Stomach (tissue), 9 donors: ENCODE data around the gene THYN1. TPM values are rescaled to one million over a fixed set of nuclear protein-coding genes. Genes with fewer than 3 reads are reported as not detected.

Experiments
- DNase-seq, 2 donors: peaks; one replicate each; pipeline versions ENCODE4 v3.0.0 to v3.0.0-alpha.2; 2013 to 2019
- H3K27ac ChIP-seq, 5 donors: fragments of 200-600 bp in 4 of 5; sonication (generic) in 4 of 5; one replicate each; pipeline ENCODE4 v1.5.1; 2013 to 2019; ENCODE audit warnings: mild to moderate bottlenecking in 1 of 5, moderate library complexity in 1 of 5
- H3K27me3 ChIP-seq, 3 donors: fragments of 200-600 bp; sonication (generic); one replicate each; pipeline ENCODE4 v1.5.1; 2017 to 2019; ENCODE audit warnings: mixed run types in 1 of 3
- H3K36me3 ChIP-seq, 4 donors: fragments of 200-600 bp; sonication (generic); 1 replicate in 3 of 4; 2 replicates in 1 of 4; pipeline ENCODE4 v1.5.1; 2016 to 2019
- H3K4me1 ChIP-seq, 4 donors: fragments of 200-600 bp; sonication (generic); one replicate each; pipeline ENCODE4 v1.5.1; 2016 to 2019
- H3K4me3 ChIP-seq, 4 donors: fragments of 200-600 bp; sonication (generic) in 3 of 4; one replicate each; pipeline ENCODE4 v1.5.1; 2016 to 2019; ENCODE audit warnings: mild to moderate bottlenecking in 1 of 4
- H3K9me3 ChIP-seq, 4 donors: fragments of 200-600 bp; sonication (generic); one replicate each; pipeline ENCODE4 v1.5.1; 2016 to 2019
- CTCF ChIP-seq, 7 experiments: fragments of 450-650 bp in 4 of 7; fragments of 200-600 bp in 3 of 7; sonication (generic) in 3 of 7; IDR thresholded peaks; one replicate each; pipeline ENCODE4 v1.5.1; 2016 to 2019; ENCODE audit warnings: antibody characterized with exemption in 7 of 7, control low read depth in 2 of 7, mild to moderate bottlenecking in 1 of 7
- EP300 ChIP-seq: sonication (generic); formaldehyde crosslinking; IDR thresholded peaks from one replicate; pipeline ENCODE4 v1.6.1; 2017; ENCODE audit warnings: antibody characterized with exemption
- POLR2A ChIP-seq, 4 donors: fragments of 450-650 bp; IDR thresholded peaks; one replicate each; pipeline ENCODE4 v1.6.1; 2016; ENCODE audit warnings: antibody characterized with exemption in 4 of 4, control low read depth in 2 of 4, mild to moderate bottlenecking in 1 of 4, moderate library complexity in 1 of 4
- POLR2AphosphoS5 ChIP-seq, 3 donors: sonication (generic); formaldehyde crosslinking; IDR thresholded peaks; one replicate each; pipeline ENCODE4 v1.6.1; 2016; ENCODE audit warnings: antibody characterized with exemption in 3 of 3
- WGBS, 5 donors: extraction: QIAGEN DNeasy Blood & Tissue Kit in 3 of 5; methylation state at CpG; one replicate each; pipeline versions ENCODE4 v1.1.5 to v1.1.7; 2013 to 2018; 5-methylcytosine and 5-hydroxymethylcytosine counted together
- intact Hi-C: fragments of 100-400 bp; cut with DNase I; formaldehyde crosslinking; loops from one replicate; pipeline ENCODE4 v1.15.1; 2023; ENCODE audit warnings: low total_unique reads
- polyA plus RNA-seq, 3 donors: library from polyadenylated mRNA; stranded (reverse); fragments of 200-250 nt; gene quantifications; one replicate each; pipeline ENCODE4 v1.2.3, GENCODE V29; 2013
- total RNA-seq, 5 donors: library from RNA; depleted of rRNA; stranded (reverse); fragments of >200 nt; gene quantifications; one replicate each; pipeline versions ENCODE4 v1.1.0 to v1.2.3, GENCODE V29; 2014 to 2016
- donor health status: healthy with polysubstance abuse.
- donor health status: Bipolar disorder and iron deficiency.
- donor health status: healthy.

THYN1 gene
- total and polyA plus RNA-seq, 8 donors = 4.6 to 62.1 (median 40.0) TPM

- peaks cover 5 to 30% (median 27%) of the 10 kb centered on the region in 4 donors for H3K36me3 ChIP-seq
- intact Hi-C loops = no loop called here
- 64 to 78% (median 78%) methylated on average over 10 of the region's 10 CpGs for WGBS, 5 donors
- TF ChIP-seq POLR2A (IDR thresholded peaks at IDR 0.05) (no peak), EP300 (no peak), POLR2AphosphoS5 (IDR thresholded peaks at IDR 0.05) (no peak), CTCF (IDR thresholded peaks at IDR 0.05) (no peak)
- peaks cover 0 to 56% (median 25%) of the 10 kb centered on the region in 4 donors for H3K4me1 ChIP-seq
- H3K27me3 ChIP-seq = no peaks in the 10 kb centered on the region
- no peak overlapping the region for H3K27ac ChIP-seq
- no peak overlapping the region for H3K4me3 ChIP-seq
- H3K9me3 ChIP-seq = no peaks in the 10 kb centered on the region
- DNase-seq = no peak
These were observed 21.0 kb downstream of the THYN1 start for GRCh38 chr11:134231958-134232659.

- Histone ChIP-seq H3K27me3 (no peaks in the 10 kb centered on the region), H3K36me3 (peaks cover 0 to 15% (median 11%) of the 10 kb centered on the region in 4 donors), H3K4me1 (peaks cover 12 to 74% (median 43%) of the 10 kb centered on the region in 4 donors), H3K27ac (no peak overlapping the region), H3K9me3 (no peaks in the 10 kb centered on the region), H3K4me3 (no peak overlapping the region)
- 67 to 77% (median 74%) methylated on average over 4 of the region's 4 CpGs for WGBS, 5 donors
- no peak for DNase-seq
- TF ChIP-seq CTCF (IDR thresholded peaks at IDR 0.05) (no peak), POLR2AphosphoS5 (IDR thresholded peaks at IDR 0.05) (no peak), POLR2A (IDR thresholded peaks at IDR 0.05) (no peak), EP300 (no peak)
- intact Hi-C loops = no loop called here
These were observed 22.8 kb downstream of the THYN1 start for GRCh38 chr11:134230339-134230738.

- no peak overlapping the region for H3K27ac ChIP-seq
- no peak for DNase-seq
- no peaks in the 10 kb centered on the region for H3K9me3 ChIP-seq
- no peaks in the 10 kb centered on the region for H3K27me3 ChIP-seq
- no peak for TF ChIP-seq POLR2A (IDR thresholded peaks at IDR 0.05)
- peaks cover 12 to 74% (median 45%) of the 10 kb centered on the region in 4 donors for H3K4me1 ChIP-seq
- H3K4me3 ChIP-seq = no peak overlapping the region
- intact Hi-C loops = no loop called here
- 83 to 88% (median 84%) methylated on average over 6 of the region's 6 CpGs for WGBS, 5 donors
- H3K36me3 ChIP-seq = peaks cover 0 to 6% (median 2%) of the 10 kb centered on the region in 4 donors
These were observed 23.9 kb downstream of the THYN1 start for GRCh38 chr11:134229126-134229790.

GRCh38 chr11:134228625-134229024, 24.5 kb downstream of the THYN1 start:
- Histone ChIP-seq H3K27ac (no peak overlapping the region), H3K4me1 (peaks cover 12 to 74% (median 45%) of the 10 kb centered on the region in 4 donors), H3K4me3 (no peak overlapping the region), H3K36me3 (peaks cover 0 to 6% (median 2%) of the 10 kb centered on the region in 4 donors), H3K27me3 (no peaks in the 10 kb centered on the region), H3K9me3 (no peaks in the 10 kb centered on the region)
- peak in 1 of 2 donors; percentile 41 for DNase-seq
- intact Hi-C loops = no loop called here
- WGBS, 5 donors = 79 to 90% (median 85%) methylated on average over 6 of the region's 6 CpGs
- TF ChIP-seq EP300 (no peak), POLR2A (IDR thresholded peaks at IDR 0.05) (no peak), CTCF (IDR thresholded peaks at IDR 0.05) (no peak), POLR2AphosphoS5 (IDR thresholded peaks at IDR 0.05) (no peak)
